ENCODE data around the gene MRGPRD. TPM values are rescaled to one million over a fixed set of nuclear protein-coding genes. Genes with fewer than 3 reads are reported as not detected.

MRGPRD gene
- total and polyA plus RNA-seq, 5 donors: not detected

- intact Hi-C loops (cut with DNase I): no loop called here
- Histone ChIP-seq H3K4me1 (ENCODE audit: control insufficient read depth, insufficient read depth, low read length) (no peaks in the 10 kb centered on the region), H3K27ac (ENCODE audit: low read length) (no peak overlapping the region), H3K4me3 (ENCODE audit: low read length) (no peak overlapping the region), H3K9me3 (ENCODE audit: control insufficient read depth, low read length) (no peaks in the 10 kb centered on the region), H3K27me3 (ENCODE audit: control insufficient read depth, insufficient read depth) (no peaks in the 10 kb centered on the region)
- ATAC-seq (no peak), DNase-seq (no peak)
- WGBS: 93% methylated on average over 12 of the region's 12 CpGs
Measured at GRCh38 chr11:68934321-68934645, 46.5 kb downstream of the MRGPRD start.

DNA sequence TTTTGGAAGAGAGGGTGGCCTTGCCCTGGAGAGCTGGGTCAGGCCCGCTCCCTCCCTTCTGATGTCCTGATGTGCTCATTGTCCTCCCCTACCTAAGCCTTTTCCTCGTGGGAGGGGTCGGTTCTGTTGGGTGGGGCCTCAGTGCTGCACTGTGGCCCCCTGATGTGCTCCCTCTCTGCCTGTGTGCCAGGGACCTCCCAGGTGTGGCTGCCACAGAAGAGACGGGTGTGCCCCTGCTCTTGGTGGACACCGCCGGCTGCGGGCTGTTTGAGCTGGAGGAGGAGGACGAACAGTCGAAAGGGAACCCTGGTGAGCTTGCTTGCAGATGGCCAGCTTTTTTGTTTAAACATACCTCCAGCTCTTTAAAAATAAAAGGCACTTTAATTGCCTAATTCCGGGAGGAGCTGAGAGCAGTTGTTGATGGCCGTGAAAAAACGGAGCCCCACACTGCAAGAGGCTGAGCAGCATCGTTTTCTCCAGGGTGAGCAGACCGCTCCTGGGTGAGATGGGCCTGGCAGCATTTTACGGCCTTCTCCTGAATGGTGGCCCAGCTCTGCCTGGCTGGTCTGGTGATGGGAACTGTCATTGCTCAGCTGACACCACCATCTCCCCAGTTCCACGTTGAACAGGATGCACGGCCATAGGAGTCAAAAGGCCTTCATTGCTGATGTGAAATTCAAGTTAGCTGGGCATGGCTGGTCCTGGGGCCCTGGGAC, 47.0 kb downstream of the MRGPRD start:
- Histone ChIP-seq H3K9me3 (ENCODE audit: control insufficient read depth, low read length) (no peaks in the 10 kb centered on the region), H3K27me3 (ENCODE audit: control insufficient read depth, insufficient read depth) (no peaks in the 10 kb centered on the region), H3K4me1 (ENCODE audit: control insufficient read depth, insufficient read depth, low read length) (no peaks in the 10 kb centered on the region), H3K27ac (ENCODE audit: low read length) (no peak overlapping the region), H3K4me3 (ENCODE audit: low read length) (no peak overlapping the region)
- ATAC-seq (no peak), DNase-seq (no peak)
- WGBS: 88% methylated on average over 17 of the region's 17 CpGs
- intact Hi-C loops (cut with DNase I): no loop called here

- Histone ChIP-seq H3K4me1 (ENCODE audit: control insufficient read depth, insufficient read depth, low read length) (peaks cover 4% of the 10 kb centered on the region), H3K4me3 (ENCODE audit: low read length) (no peak overlapping the region), H3K9me3 (ENCODE audit: control insufficient read depth, low read length) (no peaks in the 10 kb centered on the region), H3K27ac (ENCODE audit: low read length) (no peak overlapping the region), H3K27me3 (ENCODE audit: control insufficient read depth, insufficient read depth) (no peaks in the 10 kb centered on the region)
- intact Hi-C loops (cut with DNase I): no loop called here
- ATAC-seq: no peak
- DNase-seq: no peak
- 96% methylated on average over 24 of the region's 24 CpGs for WGBS
Measured at GRCh38 chr11:68932933-68933577, 47.7 kb downstream of the MRGPRD start.

DNA sequence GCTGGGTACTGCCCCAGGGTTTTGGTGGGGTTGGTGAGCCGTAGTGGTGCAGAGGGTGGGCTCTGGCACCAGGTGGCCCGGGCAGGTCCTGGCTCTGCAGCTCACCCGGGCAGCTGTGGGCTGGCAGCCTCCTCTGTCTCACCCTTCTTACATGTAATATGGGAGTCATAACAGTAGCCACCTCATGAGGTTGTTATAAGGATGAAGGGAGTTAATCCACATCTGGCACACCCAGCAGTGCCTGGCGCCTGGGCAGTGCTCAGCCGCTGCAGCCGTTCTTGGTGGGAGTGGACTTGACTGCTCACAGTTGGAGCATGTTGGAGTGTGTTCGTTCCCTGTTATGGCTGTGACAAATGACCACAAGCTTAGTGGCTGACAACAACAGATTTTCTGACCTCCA, 48.4 kb downstream of the MRGPRD start:
- intact Hi-C loops (cut with DNase I): no loop called here
- DNase-seq: no peak
- WGBS: 91% methylated on average over 7 of the region's 7 CpGs

GRCh38 chr11:68931911-68932310, 48.9 kb downstream of the MRGPRD start:
- H3K27me3 ChIP-seq (ENCODE audit: control insufficient read depth, insufficient read depth): no peaks in the 10 kb centered on the region
- H3K9me3 ChIP-seq (ENCODE audit: control insufficient read depth, low read length): no peaks in the 10 kb centered on the region
- peaks cover 4% of the 10 kb centered on the region for H3K4me1 ChIP-seq (ENCODE audit: control insufficient read depth, insufficient read depth, low read length)
- ATAC-seq: no peak
- intact Hi-C loops (cut with DNase I): no loop called here
- H3K4me3 ChIP-seq (ENCODE audit: low read length): no peak overlapping the region
- no peak overlapping the region for H3K27ac ChIP-seq (ENCODE audit: low read length)
- no peak for DNase-seq
- WGBS: 86% methylated on average over 17 of the region's 17 CpGs

More for the DNA sequence above, 48.4 kb downstream of the MRGPRD start:
- H3K27me3 ChIP-seq (ENCODE audit: control insufficient read depth, insufficient read depth): no peaks in the 10 kb centered on the region
- H3K4me1 ChIP-seq (ENCODE audit: control insufficient read depth, insufficient read depth, low read length): peaks cover 4% of the 10 kb centered on the region
- ATAC-seq: no peak
- H3K9me3 ChIP-seq (ENCODE audit: control insufficient read depth, low read length): no peaks in the 10 kb centered on the region
- no peak overlapping the region for H3K27ac ChIP-seq (ENCODE audit: low read length)
- no peak overlapping the region for H3K4me3 ChIP-seq (ENCODE audit: low read length)

DNA sequence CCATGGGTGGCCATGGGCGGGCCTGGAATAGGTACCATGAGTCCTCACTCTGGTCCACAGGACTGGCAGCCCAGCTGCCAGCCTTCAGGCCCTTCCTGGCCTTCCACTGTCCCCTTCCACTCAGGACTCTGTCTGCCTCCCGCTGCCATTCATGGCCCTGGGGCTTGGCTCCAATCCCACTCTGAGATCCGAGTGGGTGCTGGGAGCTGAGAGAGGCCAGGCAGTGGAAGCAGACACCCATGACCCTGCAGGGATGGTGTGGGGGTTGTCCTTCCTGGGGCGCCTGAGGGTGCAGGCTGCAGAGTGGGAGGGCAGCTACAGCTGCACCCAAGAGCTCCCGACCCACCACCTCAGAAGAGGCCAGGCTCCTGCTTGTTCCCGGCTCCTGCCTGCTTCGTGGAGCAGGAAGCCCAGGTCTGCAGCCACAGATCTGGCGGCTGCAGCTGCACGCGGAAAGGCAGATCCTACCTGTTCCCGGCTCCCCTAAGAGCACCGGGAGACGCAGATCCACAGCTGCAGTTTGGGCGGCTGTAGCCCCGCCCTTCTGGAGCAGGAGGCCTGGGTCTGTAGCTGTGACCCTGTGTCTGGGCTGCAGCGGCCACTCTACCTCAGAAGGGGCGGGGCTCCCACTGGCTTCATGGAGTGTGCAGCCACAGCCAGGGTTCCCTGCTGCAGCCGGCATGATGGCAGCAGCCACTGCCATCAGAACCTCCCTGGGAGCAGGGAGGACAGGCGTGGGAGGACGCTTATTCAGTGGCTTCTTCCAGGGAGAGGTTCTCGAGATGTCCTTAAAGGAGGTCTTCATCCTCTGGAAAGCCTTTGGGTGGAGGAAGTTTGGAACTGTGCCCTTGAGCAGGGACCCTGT, 49.6 kb downstream of the MRGPRD start:
- no peak for ATAC-seq
- Histone ChIP-seq H3K9me3 (ENCODE audit: control insufficient read depth, low read length) (no peaks in the 10 kb centered on the region), H3K4me1 (ENCODE audit: control insufficient read depth, insufficient read depth, low read length) (peaks cover 4% of the 10 kb centered on the region), H3K4me3 (ENCODE audit: low read length) (no peak overlapping the region), H3K27me3 (ENCODE audit: control insufficient read depth, insufficient read depth) (no peaks in the 10 kb centered on the region), H3K27ac (ENCODE audit: low read length) (no peak overlapping the region)
- DNase-seq: no peak
- WGBS: 92% methylated on average over 21 of the region's 21 CpGs
- intact Hi-C loops (cut with DNase I): no loop called here

Other genes starting within 250 kb of the MRGPRD start
- gene TESMIN, start 229.5 kb downstream of the MRGPRD start, total RNA-seq: 1 to 10 TPM in 1 of 4 donors, under 1 TPM in 3; 0.44 to 1.0 (median 0.90) TPM
- 0.38 TPM for gene TESMIN, start 229.5 kb downstream of the MRGPRD start, polyA plus RNA-seq
- gene CPT1A, start 139.1 kb downstream of the MRGPRD start, total RNA-seq: 10 to 100 TPM; 33.2 to 63.5 (median 47.3) TPM
- 22.4 TPM for gene CPT1A, start 139.1 kb downstream of the MRGPRD start, polyA plus RNA-seq
- gene MRPL21, start 77.2 kb downstream of the MRGPRD start, total RNA-seq: 10 to 100 TPM; 57.3 to 85.5 (median 80.0) TPM
- 144 TPM for gene MRPL21, start 77.2 kb downstream of the MRGPRD start, polyA plus RNA-seq
- 10 to 100 TPM; 11.1 to 12.7 (median 11.9) TPM for gene IGHMBP2, start 77.1 kb downstream of the MRGPRD start, total RNA-seq
- 10.4 TPM for gene IGHMBP2, start 77.1 kb downstream of the MRGPRD start, polyA plus RNA-seq
- gene MRGPRF, start 32.3 kb upstream of the MRGPRD start, total RNA-seq: 10 to 100 TPM in 2 of 4 donors, 1 to 10 TPM in 2; 4.6 to 16.2 (median 9.3) TPM
- gene MRGPRF, start 32.3 kb upstream of the MRGPRD start, polyA plus RNA-seq: 9.4 TPM
- gene TPCN2, start 67.9 kb upstream of the MRGPRD start, total RNA-seq: 10 to 100 TPM in 1 of 4 donors, 1 to 10 TPM in 3; 7.2 to 11.1 (median 9.0) TPM
- 7.0 TPM for gene TPCN2, start 67.9 kb upstream of the MRGPRD start, polyA plus RNA-seq
- under 1 TPM in 3 of 4 donors, not detected in 1; 0.17 to 0.56 (median 0.25) TPM for gene SMIM38, start 174.9 kb upstream of the MRGPRD start, total RNA-seq
- 0.07 TPM for gene SMIM38, start 174.9 kb upstream of the MRGPRD start, polyA plus RNA-seq